Skeletal muscle tissue (tissue), 4 donors: ENCODE measurements around the gene MLIP. TPM values are rescaled to one million over a fixed set of nuclear protein-coding genes. Genes with fewer than 3 reads are reported as not detected.

ENCODE experiments used
- H3K27ac ChIP-seq: one replicate; pipeline ENCODE4 v1.7.0; 2013; ENCODE audit warnings: mild to moderate bottlenecking, low read depth, low read length, inconsistent platforms
- H3K27me3 ChIP-seq, 3 donors: one replicate each; pipeline ENCODE4 v1.7.0; 2013; ENCODE audit warnings: low read length in 3 of 3; ENCODE audit not compliant: control insufficient read depth in 3 of 3, insufficient read depth in 3 of 3
- H3K36me3 ChIP-seq, 3 donors: one replicate each; pipeline ENCODE4 v1.7.0; 2013; ENCODE audit warnings: low read length in 3 of 3; ENCODE audit not compliant: control insufficient read depth in 3 of 3, insufficient read depth in 3 of 3
- H3K4me1 ChIP-seq, 3 donors: one replicate each; pipeline ENCODE4 v1.7.0; 2013; ENCODE audit warnings: low read length in 3 of 3, mild to moderate bottlenecking in 3 of 3; ENCODE audit not compliant: control insufficient read depth in 3 of 3, insufficient read depth in 3 of 3
- H3K4me3 ChIP-seq, 3 donors: one replicate each; pipeline ENCODE4 v1.7.0; 2013; ENCODE audit warnings: low read length in 3 of 3
- H3K9ac ChIP-seq, 3 donors: one replicate each; pipeline ENCODE4 v1.7.0; 2013; ENCODE audit warnings: low read length in 3 of 3, mild to moderate bottlenecking in 3 of 3, moderate library complexity in 2 of 3, low read depth in 1 of 3
- H3K9me3 ChIP-seq, 3 donors: one replicate each; pipeline ENCODE4 v1.7.0; 2013; ENCODE audit warnings: low read length in 3 of 3; ENCODE audit not compliant: control insufficient read depth in 3 of 3
- total RNA-seq: library from RNA; depleted of rRNA; stranded (reverse); fragments of >200 nt; gene quantifications from one replicate; pipeline ENCODE4 v1.2.3, GENCODE V29; 2014
- donor health status: Osteomylitis.

The MLIP gene, protein sequence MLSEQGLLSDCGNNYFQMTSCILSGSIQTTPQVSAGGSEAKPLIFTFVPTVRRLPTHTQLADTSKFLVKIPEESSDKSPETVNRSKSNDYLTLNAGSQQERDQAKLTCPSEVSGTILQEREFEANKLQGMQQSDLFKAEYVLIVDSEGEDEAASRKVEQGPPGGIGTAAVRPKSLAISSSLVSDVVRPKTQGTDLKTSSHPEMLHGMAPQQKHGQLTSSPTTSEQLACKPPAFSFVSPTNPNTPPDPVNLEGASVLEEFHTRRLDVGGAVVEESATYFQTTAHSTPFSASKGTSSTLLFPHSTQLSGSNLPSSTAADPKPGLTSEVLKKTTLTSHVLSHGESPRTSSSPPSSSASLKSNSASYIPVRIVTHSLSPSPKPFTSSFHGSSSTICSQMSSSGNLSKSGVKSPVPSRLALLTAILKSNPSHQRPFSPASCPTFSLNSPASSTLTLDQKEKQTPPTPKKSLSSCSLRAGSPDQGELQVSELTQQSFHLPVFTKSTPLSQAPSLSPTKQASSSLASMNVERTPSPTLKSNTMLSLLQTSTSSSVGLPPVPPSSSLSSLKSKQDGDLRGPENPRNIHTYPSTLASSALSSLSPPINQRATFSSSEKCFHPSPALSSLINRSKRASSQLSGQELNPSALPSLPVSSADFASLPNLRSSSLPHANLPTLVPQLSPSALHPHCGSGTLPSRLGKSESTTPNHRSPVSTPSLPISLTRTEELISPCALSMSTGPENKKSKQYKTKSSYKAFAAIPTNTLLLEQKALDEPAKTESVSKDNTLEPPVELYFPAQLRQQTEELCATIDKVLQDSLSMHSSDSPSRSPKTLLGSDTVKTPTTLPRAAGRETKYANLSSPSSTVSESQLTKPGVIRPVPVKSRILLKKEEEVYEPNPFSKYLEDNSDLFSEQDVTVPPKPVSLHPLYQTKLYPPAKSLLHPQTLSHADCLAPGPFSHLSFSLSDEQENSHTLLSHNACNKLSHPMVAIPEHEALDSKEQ
- total RNA-seq, result 27.7 TPM

DNA sequence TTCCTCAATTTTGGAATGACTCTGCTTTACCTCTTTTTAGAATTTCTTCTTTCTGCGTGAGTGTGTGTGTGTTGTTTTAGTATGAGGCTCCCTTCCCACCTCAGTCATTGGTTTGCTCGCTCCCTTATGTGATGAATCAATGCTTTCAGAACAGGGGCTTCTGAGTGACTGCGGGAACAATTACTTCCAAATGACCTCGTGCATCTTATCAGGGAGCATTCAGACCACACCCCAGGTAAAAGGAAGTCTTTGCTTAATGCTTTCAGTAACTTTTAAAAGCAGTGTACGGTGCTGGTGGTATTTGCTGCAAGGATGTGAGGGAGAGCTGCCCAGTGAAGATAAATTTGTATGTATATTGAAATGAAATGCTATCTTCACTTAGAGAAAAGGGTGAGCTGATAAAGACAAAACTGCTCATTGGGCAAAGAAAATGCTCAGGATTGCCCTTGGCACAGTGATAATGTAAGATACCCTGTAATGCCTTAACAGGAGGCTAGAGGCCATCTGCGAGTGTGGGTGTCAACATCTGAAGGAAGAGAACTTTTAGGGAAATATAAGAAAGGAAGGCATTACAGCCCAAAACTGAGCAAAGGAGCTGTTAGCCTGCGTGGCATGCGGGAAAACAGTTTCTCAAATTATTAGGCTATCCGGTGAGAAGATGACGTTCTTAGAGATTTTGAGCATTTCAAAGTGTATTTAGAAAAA, at the start of gene MLIP:
TSS of gene MLIP (plus strand) at position 103 of the 705 bp plus-strand sequence. CDS start at position 140, 37 bp downstream.
- H3K4me1 ChIP-seq, result peaks cover 23 to 39% (median 38%) of the 10 kb centered on the region in 3 donors
- no peaks in the 10 kb centered on the region for H3K36me3 ChIP-seq
- H3K27ac ChIP-seq, result no peak within 1 kb of the TSS
- no peak within 1 kb of the TSS for H3K4me3 ChIP-seq
- H3K27me3 ChIP-seq, result no peaks in the 10 kb centered on the region
- no peaks in the 10 kb centered on the region for H3K9me3 ChIP-seq
- no peak within 1 kb of the TSS for H3K9ac ChIP-seq

DNA sequence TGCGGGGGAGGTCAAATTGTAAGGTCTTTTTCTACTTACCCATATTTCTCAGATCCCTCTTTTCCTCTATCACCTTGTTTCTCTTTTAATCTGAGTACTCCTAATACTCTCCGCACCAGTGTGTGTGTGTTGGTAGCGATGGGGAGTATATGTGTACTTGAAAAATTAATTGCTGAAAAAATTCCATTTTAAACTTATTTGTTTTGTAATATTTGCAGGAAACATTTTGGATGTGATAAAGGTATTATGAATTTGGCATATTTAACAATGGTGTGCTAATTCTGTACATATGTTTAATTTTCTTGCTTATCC, 48.1 kb upstream of the MLIP start:
- peak overlapping the region; percentile 40 for H3K27ac ChIP-seq
- peak overlapping the region in 2 of 3 donors; percentile 31 to 43 for H3K4me3 ChIP-seq
- peaks cover 7 to 15% (median 12%) of the 10 kb centered on the region in 3 donors for H3K4me1 ChIP-seq

DNA sequence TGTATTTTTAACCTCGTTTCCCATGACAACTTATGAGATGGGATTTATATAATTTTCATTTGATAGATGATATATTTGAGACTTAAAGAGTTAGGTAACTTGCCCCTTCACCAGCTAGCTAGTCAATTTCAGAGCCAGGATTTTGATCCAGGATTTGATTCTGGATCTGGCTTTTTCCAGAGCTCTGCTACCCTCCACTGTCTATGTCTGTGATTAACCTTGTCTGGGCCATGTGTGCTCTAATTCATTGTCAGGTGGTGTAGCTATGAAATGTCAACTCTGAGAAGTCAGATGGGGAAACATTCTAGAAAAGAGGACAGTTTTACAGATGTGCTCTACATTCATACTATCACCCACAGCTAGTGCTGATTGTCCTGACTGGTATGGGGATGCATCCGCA, 42.5 kb upstream of the MLIP start:
- no peaks in the 10 kb centered on the region for H3K27me3 ChIP-seq
- H3K4me3 ChIP-seq, result no peak overlapping the region
- peaks cover 6 to 23% (median 16%) of the 10 kb centered on the region in 3 donors for H3K4me1 ChIP-seq
- H3K27ac ChIP-seq, result no peak overlapping the region
- H3K9me3 ChIP-seq, result no peaks in the 10 kb centered on the region
- H3K9ac ChIP-seq, result no peak overlapping the region
- no peaks in the 10 kb centered on the region for H3K36me3 ChIP-seq

More for the DNA sequence above, 48.1 kb upstream of the MLIP start:
- Histone ChIP-seq H3K9ac (peak overlapping the region in 2 of 3 donors; percentile 42 to 54), H3K27me3 (no peaks in the 10 kb centered on the region), H3K36me3 (no peaks in the 10 kb centered on the region), H3K9me3 (no peaks in the 10 kb centered on the region)

DNA sequence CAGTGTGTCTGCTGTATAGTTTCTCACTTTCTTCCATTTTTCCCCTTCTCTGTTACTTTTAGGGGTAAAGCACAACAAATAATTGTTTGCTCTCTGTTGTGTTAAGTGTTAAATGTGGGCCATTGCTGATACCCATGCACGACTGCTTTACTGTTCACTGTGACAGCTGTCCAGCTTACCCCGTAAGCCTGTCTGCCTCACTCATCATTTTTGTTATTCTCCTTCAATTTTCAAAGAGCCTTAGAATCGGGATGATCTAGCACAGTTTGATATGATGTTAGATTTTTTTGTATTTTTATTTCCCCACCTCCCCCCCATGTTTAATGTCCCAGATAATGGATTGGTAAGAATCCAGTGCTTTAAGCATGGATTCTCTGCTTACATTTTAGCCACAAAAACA, 41.2 kb upstream of the MLIP start:
- H3K4me3 ChIP-seq, result peak overlapping the region; percentile 4 to 46 (median 24)
- peak overlapping the region; percentile 2 to 33 (median 25) for H3K9ac ChIP-seq
- peaks cover 10 to 31% (median 24%) of the 10 kb centered on the region in 3 donors for H3K4me1 ChIP-seq

DNA sequence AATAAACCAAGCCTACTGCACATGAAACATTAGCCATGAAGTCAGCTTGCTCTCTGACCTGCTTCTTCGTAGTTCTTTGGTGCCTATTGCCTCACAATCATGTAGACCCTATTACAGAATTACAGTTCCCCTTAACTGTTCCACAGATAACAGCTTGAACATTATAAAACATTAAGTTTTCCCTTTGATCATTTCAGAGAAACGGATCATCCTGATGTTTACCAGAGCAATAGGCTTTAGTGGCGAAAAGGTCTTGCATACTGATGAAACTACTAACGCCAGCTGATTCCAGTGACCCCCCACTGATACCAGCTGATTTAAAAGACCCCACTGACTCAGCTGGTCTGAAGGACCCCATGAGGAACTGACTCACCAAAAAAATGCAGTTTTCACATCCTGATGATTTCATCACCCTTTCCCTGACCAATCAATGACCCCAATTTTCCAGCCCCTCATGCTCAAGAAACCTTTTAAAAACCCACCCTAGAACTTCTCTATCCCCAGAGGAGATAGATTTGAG, 39.4 kb upstream of the MLIP start:
- Histone ChIP-seq H3K36me3 (no peaks in the 10 kb centered on the region), H3K9ac (no peak overlapping the region), H3K4me3 (no peak overlapping the region), H3K9me3 (no peaks in the 10 kb centered on the region), H3K4me1 (peaks cover 15 to 35% (median 30%) of the 10 kb centered on the region in 3 donors), H3K27me3 (no peaks in the 10 kb centered on the region), H3K27ac (no peak overlapping the region)

More for the DNA sequence above, 41.2 kb upstream of the MLIP start:
- Histone ChIP-seq H3K27ac (peak overlapping the region; percentile 59), H3K9me3 (no peaks in the 10 kb centered on the region), H3K36me3 (no peaks in the 10 kb centered on the region), H3K27me3 (no peaks in the 10 kb centered on the region)

DNA sequence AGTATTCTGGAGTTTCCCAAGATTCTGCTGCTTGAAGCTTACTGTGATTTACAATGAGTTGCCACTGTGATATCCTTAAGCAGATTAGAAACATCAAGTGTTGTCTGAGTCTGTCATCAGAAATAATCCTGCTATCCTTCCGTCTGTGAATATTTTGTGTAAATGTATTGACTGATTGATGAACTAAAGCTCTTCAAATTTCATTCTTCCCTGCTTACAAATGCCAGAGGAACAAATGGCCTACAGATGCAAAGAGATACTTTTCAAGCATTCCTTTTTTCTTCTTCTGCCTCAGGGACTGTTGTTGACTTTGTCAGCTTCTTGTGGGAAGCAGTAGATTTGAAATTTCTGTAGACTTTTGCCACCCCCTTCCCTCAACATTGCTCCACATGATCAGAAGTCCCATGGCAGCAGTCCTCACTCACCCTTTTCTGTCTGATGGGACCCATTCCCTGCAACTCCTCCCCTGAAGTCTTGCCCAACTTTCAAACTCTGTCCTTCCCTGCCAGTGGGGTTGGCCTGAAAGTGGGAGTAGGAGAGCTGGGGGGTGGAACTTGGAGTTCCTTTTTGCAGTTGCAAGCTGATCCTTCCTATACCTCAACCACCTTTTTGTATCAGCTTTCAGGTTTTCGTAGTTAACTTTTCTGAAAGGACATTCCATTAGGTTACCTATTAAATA, 38.5 kb upstream of the MLIP start:
- Histone ChIP-seq H3K27ac (no peak overlapping the region), H3K4me3 (no peak overlapping the region), H3K27me3 (no peaks in the 10 kb centered on the region), H3K9ac (peak overlapping the region in 1 of 3 donors; percentile 13), H3K4me1 (peaks cover 15 to 35% (median 34%) of the 10 kb centered on the region in 3 donors), H3K36me3 (no peaks in the 10 kb centered on the region), H3K9me3 (no peaks in the 10 kb centered on the region)

DNA sequence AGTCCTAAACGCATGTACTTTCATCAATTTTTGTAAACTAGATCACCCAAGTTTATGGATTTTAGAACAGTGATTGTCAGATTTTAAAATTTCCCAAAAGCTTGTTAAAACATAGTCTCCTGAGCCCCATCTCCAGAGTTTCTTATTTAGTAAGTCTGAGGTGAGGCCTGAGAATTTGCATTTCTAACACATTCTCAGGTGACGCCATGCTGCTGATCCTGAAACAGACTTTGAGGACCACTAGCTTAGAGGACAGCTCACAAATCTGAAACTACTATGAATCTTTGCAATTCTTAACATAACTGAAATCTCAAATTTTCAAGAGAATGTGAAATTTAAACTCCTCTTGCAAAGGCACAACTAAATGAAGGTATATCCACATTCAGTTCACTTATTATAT, 37.8 kb upstream of the MLIP start:
- H3K27ac ChIP-seq, result no peak overlapping the region
- H3K4me3 ChIP-seq, result no peak overlapping the region
- peaks cover 15 to 38% (median 34%) of the 10 kb centered on the region in 3 donors for H3K4me1 ChIP-seq

DNA sequence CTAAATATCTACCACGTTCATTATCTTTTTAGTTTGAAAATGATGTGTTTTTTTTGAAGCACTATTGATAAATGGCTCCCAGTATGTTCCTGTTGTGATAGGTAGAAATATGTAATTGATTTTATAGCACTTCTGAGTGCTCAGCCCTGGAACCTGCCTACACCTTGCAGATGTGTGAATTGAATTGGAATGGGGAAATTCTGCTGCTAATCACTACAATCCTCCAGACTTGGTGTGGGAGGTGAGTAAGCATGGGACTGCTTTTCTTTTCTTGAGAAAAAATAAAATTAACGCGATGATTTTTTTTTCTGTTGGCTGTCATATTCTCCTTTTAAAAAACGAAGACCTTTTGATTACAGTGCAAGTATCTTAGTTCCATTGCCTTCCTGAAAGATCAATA, 37.1 kb upstream of the MLIP start:
- Histone ChIP-seq H3K4me3 (no peak overlapping the region), H3K9ac (no peak overlapping the region), H3K9me3 (no peaks in the 10 kb centered on the region), H3K27me3 (no peaks in the 10 kb centered on the region), H3K27ac (no peak overlapping the region), H3K36me3 (no peaks in the 10 kb centered on the region), H3K4me1 (peaks cover 15 to 38% (median 34%) of the 10 kb centered on the region in 3 donors)

More for the DNA sequence above, 37.8 kb upstream of the MLIP start:
- no peaks in the 10 kb centered on the region for H3K36me3 ChIP-seq
- H3K9ac ChIP-seq, result no peak overlapping the region
- no peaks in the 10 kb centered on the region for H3K27me3 ChIP-seq
- H3K9me3 ChIP-seq, result no peaks in the 10 kb centered on the region
